GM23248 (cell line): ENCODE measurements around the gene UBASH3B. TPM values are rescaled to one million over a fixed set of nuclear protein-coding genes. Genes with fewer than 3 reads are reported as not detected.

ENCODE experiments used
- DNase-seq: peaks from one replicate; pipeline ENCODE4 v3.0.0-alpha.2; 2015
- H2AFZ ChIP-seq: fragments of 200-600 bp; sonication (generic); 2 replicates; pipeline ENCODE4 v1.6.1; 2016; ENCODE audit warnings: antibody characterized with exemption
- H3F3A ChIP-seq: fragments of 200-600 bp; sonication (generic); 2 replicates; pipeline ENCODE4 v1.6.1; 2016; ENCODE audit warnings: mild to moderate bottlenecking, antibody characterized with exemption, mixed run types; ENCODE audit not compliant: insufficient read depth
- H3K27ac ChIP-seq: fragments of 200-600 bp; sonication (generic); 2 replicates; pipeline ENCODE4 v1.5.1; 2016; ENCODE audit warnings: mild to moderate bottlenecking
- H3K27me3 ChIP-seq: fragments of 200-600 bp; sonication (generic); replicated peaks from 2 replicates; pipeline ENCODE4 v1.6.1; 2016; ENCODE audit warnings: mild to moderate bottlenecking; ENCODE audit not compliant: insufficient read depth
- H3K36me3 ChIP-seq: fragments of 200-600 bp; sonication (generic); 2 replicates; pipeline ENCODE4 v1.6.1; 2016; ENCODE audit warnings: low read depth, mild to moderate bottlenecking
- H3K4me1 ChIP-seq: fragments of 200-600 bp; sonication (generic); 2 replicates; pipeline ENCODE4 v1.6.1; 2016; ENCODE audit warnings: mild to moderate bottlenecking; ENCODE audit not compliant: insufficient read depth
- H3K4me2 ChIP-seq: fragments of 200-600 bp; sonication (generic); one replicate; pipeline ENCODE4 v1.6.1; 2016; ENCODE audit warnings: mild to moderate bottlenecking; ENCODE audit not compliant: unreplicated experiment
- H3K4me3 ChIP-seq: fragments of 200-600 bp; sonication (generic); 2 replicates; pipeline ENCODE4 v1.5.1; 2016; ENCODE audit warnings: mild to moderate bottlenecking
- H3K79me2 ChIP-seq: fragments of 200-600 bp; sonication (generic); 2 replicates; pipeline ENCODE4 v1.6.1; 2016; ENCODE audit warnings: mild to moderate bottlenecking; ENCODE audit not compliant: insufficient read depth
- H3K9ac ChIP-seq: fragments of 200-600 bp; sonication (generic); 2 replicates; pipeline ENCODE4 v1.6.1; 2016; ENCODE audit warnings: mild to moderate bottlenecking
- H3K9me2 ChIP-seq: fragments of 200-600 bp; sonication (generic); 2 replicates; pipeline ENCODE4 v1.6.1; 2016; ENCODE audit warnings: mixed run types, mild to moderate bottlenecking, moderate library complexity; ENCODE audit not compliant: insufficient read depth
- H3K9me3 ChIP-seq: fragments of 200-600 bp; sonication (generic); one replicate; pipeline ENCODE4 v1.6.1; 2017; ENCODE audit warnings: low read depth
- H4K20me1 ChIP-seq: fragments of 200-600 bp; sonication (generic); 2 replicates; pipeline ENCODE4 v1.6.0; 2016; ENCODE audit not compliant: insufficient read depth
- EZH2 ChIP-seq: fragments of 200-600 bp; sonication (generic); IDR thresholded peaks from 2 replicates; pipeline ENCODE4 v1.6.1; 2018; ENCODE audit warnings: antibody characterized with exemption, mild to moderate bottlenecking; ENCODE audit not compliant: insufficient read depth, poor library complexity, severe bottlenecking
- EZH2phosphoT487 ChIP-seq: fragments of 200-600 bp; sonication (generic); IDR thresholded peaks from 2 replicates; pipeline ENCODE4 v1.6.1; 2018; ENCODE audit warnings: antibody characterized with exemption, moderate library complexity, mild to moderate bottlenecking, low read depth; ENCODE audit not compliant: insufficient read depth
- WGBS, 2 experiments: methylation state at CpG; one replicate each; pipeline ENCODE4 v1.1.6; 2015 to 2017; ENCODE audit warnings: low lambda C conversion rate in 2 of 2, low coverage in 1 of 2; ENCODE audit errors: missing lambda C conversion rate in 2 of 2; 5-methylcytosine and 5-hydroxymethylcytosine counted together
- in situ Hi-C: fragments of 300-500 bp; cut with MboI; formaldehyde crosslinking; loops from 2 replicates; pipeline ENCODE4 v1.15.0; 2020
- polyA plus RNA-seq: library from polyadenylated mRNA; unstranded; fragments of >200 nt; fragmentation: Nextera tagmentation; extraction: Ambion mirVana; gene quantifications from 2 replicates; pipeline ENCODE4 v1.2.1, GENCODE V29; 2016
- total RNA-seq: library from RNA; depleted of rRNA; stranded (reverse); fragments of >200 nt; shearing (Covaris generic); gene quantifications from 2 replicates; pipeline ENCODE4 v1.2.3, GENCODE V29; 2014

The UBASH3B gene
- total and polyA plus RNA-seq, 2 experiments from 2014 or later, result 15.5 to 19.7 TPM

DNA sequence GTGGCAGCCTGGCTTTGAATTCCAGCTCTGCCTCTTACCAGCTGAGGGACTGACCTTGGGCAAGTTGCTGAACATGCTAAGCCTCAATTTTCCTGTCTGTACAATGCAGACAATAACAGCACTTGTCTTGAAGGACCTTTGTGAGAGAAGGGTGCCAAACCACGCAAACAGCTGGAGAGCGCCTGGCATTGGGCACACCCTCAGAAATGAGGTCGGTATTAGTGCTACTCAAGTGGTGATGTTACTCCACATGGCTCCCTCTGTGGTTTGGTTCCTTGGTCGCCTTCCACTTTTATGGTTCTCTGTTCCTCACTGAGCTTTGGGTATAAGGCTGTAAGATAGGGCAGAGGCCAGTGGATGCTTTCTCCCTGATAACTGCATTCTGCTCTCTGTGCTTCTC is 8.2 kb downstream of the UBASH3B start:
- H3K79me2 ChIP-seq, result peaks cover 95% of the 10 kb centered on the region
- H3K27ac ChIP-seq, result no peak overlapping the region
- no peaks in the 10 kb centered on the region for H3K36me3 ChIP-seq
- no peak overlapping the region for H3K4me3 ChIP-seq
- H3K27me3 ChIP-seq, result no peaks in the 10 kb centered on the region
- no peak overlapping the region for H2AFZ ChIP-seq
- H3F3A ChIP-seq, result peaks cover 36% of the 10 kb centered on the region
- in situ Hi-C loops, result no loop called here
- no peaks in the 10 kb centered on the region for H3K9me3 ChIP-seq
- no peak overlapping the region for H3K4me2 ChIP-seq
- TF ChIP-seq EZH2 (no peak), EZH2phosphoT487 (no peak)
- WGBS, 2 experiments, result 56 to 63% methylated on average over 4 of the region's 4 CpGs
- peaks cover 34% of the 10 kb centered on the region for H3K4me1 ChIP-seq
- peak; percentile 47 for DNase-seq
- no peaks in the 10 kb centered on the region for H4K20me1 ChIP-seq
- H3K9me2 ChIP-seq, result no peaks in the 10 kb centered on the region
- no peak overlapping the region for H3K9ac ChIP-seq

DNA sequence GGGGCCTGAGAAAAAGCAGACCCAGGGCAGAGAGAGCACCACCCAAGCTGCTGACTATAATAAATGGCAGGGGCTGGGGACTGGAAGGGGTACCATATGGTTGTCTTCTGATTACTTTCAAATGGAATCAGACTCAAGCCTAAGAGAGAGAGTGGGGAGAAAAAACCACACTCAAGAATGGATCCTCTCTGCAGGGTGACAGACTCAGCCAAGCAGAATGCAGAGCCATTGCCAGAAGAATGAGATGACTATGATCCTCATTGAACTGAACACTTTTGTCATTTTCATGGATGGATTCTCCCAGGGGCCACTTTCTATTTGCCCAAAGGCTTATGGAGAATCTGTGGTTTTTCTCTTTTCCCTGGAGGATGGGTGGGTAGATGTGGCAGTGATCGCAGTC is 8.7 kb downstream of the UBASH3B start:
- H4K20me1 ChIP-seq, result no peaks in the 10 kb centered on the region
- H3K4me2 ChIP-seq, result no peak overlapping the region
- H3F3A ChIP-seq, result peaks cover 38% of the 10 kb centered on the region
- peaks cover 94% of the 10 kb centered on the region for H3K79me2 ChIP-seq
- no peak overlapping the region for H3K27ac ChIP-seq
- peaks cover 34% of the 10 kb centered on the region for H3K4me1 ChIP-seq
- H2AFZ ChIP-seq, result no peak overlapping the region
- no peaks in the 10 kb centered on the region for H3K36me3 ChIP-seq
- H3K9me3 ChIP-seq, result no peaks in the 10 kb centered on the region
- DNase-seq, result peak; percentile 59
- no peaks in the 10 kb centered on the region for H3K27me3 ChIP-seq
- no peak overlapping the region for H3K9ac ChIP-seq
- no peak for TF ChIP-seq EZH2phosphoT487
- no peak for TF ChIP-seq EZH2
- 95 to 100% methylated on average over 1 of the region's 1 CpG for WGBS, 2 experiments
- H3K9me2 ChIP-seq, result no peaks in the 10 kb centered on the region
- in situ Hi-C loops, result no loop called here
- H3K4me3 ChIP-seq, result no peak overlapping the region

DNA sequence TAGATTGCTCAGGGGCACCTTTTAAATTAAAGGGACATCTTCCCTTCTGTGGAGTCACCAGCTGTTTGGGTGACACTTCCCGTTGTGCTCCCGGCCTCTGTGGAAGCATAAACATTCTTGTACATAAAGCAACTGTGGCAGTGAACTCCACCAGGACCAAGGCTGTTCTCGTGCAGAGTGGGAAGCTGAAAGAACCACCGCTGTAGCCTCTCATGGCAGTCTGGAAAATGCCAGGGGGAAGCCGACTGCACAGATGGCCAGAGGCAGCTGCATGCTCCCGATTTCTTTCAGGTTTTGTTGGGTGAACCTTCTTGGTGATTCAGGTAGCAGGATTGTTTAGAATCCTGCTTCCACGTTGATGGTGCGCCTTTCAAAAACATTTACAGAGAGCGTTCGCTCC is 10.3 kb downstream of the UBASH3B start:
- no peak for DNase-seq
- peaks cover 94% of the 10 kb centered on the region for H3K79me2 ChIP-seq
- H4K20me1 ChIP-seq, result no peaks in the 10 kb centered on the region
- no peaks in the 10 kb centered on the region for H3K9me3 ChIP-seq
- H3K4me3 ChIP-seq, result no peak overlapping the region
- no peak overlapping the region for H2AFZ ChIP-seq
- TF ChIP-seq EZH2phosphoT487 (no peak), EZH2 (no peak)
- no peaks in the 10 kb centered on the region for H3K9me2 ChIP-seq
- H3K27me3 ChIP-seq, result no peaks in the 10 kb centered on the region
- no peak overlapping the region for H3K9ac ChIP-seq
- in situ Hi-C loops, result no loop called here
- H3F3A ChIP-seq, result peaks cover 34% of the 10 kb centered on the region
- no peak overlapping the region for H3K4me2 ChIP-seq
- H3K27ac ChIP-seq, result no peak overlapping the region
- peaks cover 31% of the 10 kb centered on the region for H3K4me1 ChIP-seq
- 95 to 97% methylated on average over 10 of the region's 10 CpGs for WGBS, 2 experiments
- H3K36me3 ChIP-seq, result no peaks in the 10 kb centered on the region

DNA sequence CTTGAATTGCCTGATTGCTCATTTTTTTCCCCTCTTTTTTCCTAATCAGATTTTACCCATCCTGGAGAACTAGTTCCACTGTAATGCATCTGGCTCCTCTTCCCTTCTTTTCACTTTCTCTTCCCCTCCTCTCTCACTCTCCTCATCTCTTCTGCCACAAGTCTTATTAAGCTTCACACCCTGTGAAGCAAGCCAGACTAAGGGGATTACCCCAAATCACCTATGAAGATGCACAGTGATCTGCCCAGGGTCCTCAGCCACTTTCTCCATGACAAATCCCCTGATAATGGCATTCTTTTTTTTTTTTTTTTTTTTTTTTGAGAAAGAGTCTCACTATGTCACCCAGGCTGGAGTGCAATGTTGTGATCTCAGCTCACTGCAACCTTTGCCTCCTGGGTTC is 11.2 kb downstream of the UBASH3B start:
- in situ Hi-C loops, result no loop called here
- H3K27me3 ChIP-seq, result no peaks in the 10 kb centered on the region
- no peak overlapping the region for H3K27ac ChIP-seq
- no peak for DNase-seq
- no peak overlapping the region for H3K4me2 ChIP-seq
- H3K4me3 ChIP-seq, result no peak overlapping the region
- H3K9me2 ChIP-seq, result no peaks in the 10 kb centered on the region
- H3F3A ChIP-seq, result peaks cover 28% of the 10 kb centered on the region; the same call in 1 of the 2 replicates
- H3K36me3 ChIP-seq, result no peaks in the 10 kb centered on the region
- H3K9me3 ChIP-seq, result no peaks in the 10 kb centered on the region
- TF ChIP-seq EZH2phosphoT487, result no peak
- peaks cover 96% of the 10 kb centered on the region for H3K79me2 ChIP-seq
- H3K4me1 ChIP-seq, result peaks cover 22% of the 10 kb centered on the region
- H3K9ac ChIP-seq, result no peak overlapping the region
- H4K20me1 ChIP-seq, result no peaks in the 10 kb centered on the region
- H2AFZ ChIP-seq, result no peak overlapping the region

DNA sequence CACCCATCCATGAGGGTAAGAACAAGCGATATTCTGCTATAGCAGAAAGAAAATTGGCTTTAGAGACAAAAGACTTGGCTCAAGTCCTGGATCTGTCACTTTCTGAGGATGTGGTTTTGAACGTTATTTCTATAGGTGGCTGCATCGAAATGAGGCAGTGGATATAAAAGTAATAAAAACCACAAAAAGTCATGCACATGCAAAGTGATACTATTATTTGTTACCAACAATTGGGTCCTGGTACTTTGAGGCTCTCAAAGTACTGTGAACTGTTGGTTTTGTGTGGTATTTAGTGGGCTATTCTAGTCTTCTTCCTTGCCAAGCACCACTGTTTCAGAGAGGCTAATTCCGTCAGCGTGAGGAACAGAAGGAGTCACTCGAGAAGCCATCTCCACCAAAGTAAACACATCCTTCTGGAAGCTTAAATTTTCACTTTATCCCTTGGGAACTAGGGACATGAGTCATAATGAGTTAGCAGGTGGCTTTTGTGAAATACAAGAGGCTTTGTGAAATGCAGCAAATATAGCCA is 13.1 kb downstream of the UBASH3B start:
- 71 to 72% methylated on average over 6 of the region's 6 CpGs for WGBS, 2 experiments
- no peaks in the 10 kb centered on the region for H3K9me3 ChIP-seq
- H3K4me2 ChIP-seq, result no peak overlapping the region
- H3K27ac ChIP-seq, result no peak overlapping the region
- H3K79me2 ChIP-seq, result peaks cover 96% of the 10 kb centered on the region
- H4K20me1 ChIP-seq, result no peaks in the 10 kb centered on the region
- no peaks in the 10 kb centered on the region for H3K27me3 ChIP-seq
- peak; percentile 54 for DNase-seq
- H3K9ac ChIP-seq, result no peak overlapping the region
- TF ChIP-seq EZH2phosphoT487 (no peak), EZH2 (no peak)
- H3K4me1 ChIP-seq, result peaks cover 16% of the 10 kb centered on the region
- no peaks in the 10 kb centered on the region for H3K36me3 ChIP-seq
- H3K9me2 ChIP-seq, result no peaks in the 10 kb centered on the region
- no peak overlapping the region for H2AFZ ChIP-seq
- in situ Hi-C loops, result no loop called here
- H3K4me3 ChIP-seq, result no peak overlapping the region
- H3F3A ChIP-seq, result peaks cover 21% of the 10 kb centered on the region; the same call in 1 of the 2 replicates
